Liver (tissue), 3 donors: Measurements from ENCODE around the gene TMF1.

Source experiments
- EGR1 ChIP-seq, 2 donors: IDR thresholded peaks; 2 replicates each; pipeline ENCODE4 v1.6.1; 2016 to 2018; ENCODE audit warnings: antibody characterized with exemption in 2 of 2, low read depth in 2 of 2
- GABPA ChIP-seq, 2 donors: IDR thresholded peaks in 1 of 2; conservative IDR thresholded peaks in 1 of 2; 2 replicates each; pipeline ENCODE4 v1.6.1; 2016; ENCODE audit warnings: antibody characterized with exemption in 2 of 2, mild to moderate bottlenecking in 1 of 2, moderate library complexity in 1 of 2
- HNF4A ChIP-seq, 2 donors: conservative IDR thresholded peaks; 2 replicates each; pipeline ENCODE4 v1.6.1; 2016; ENCODE audit warnings: antibody characterized with exemption in 2 of 2, mild to moderate bottlenecking in 2 of 2
- JUND ChIP-seq, 2 donors: IDR thresholded peaks; 2 replicates each; pipeline ENCODE4 v1.6.1; 2016; ENCODE audit warnings: antibody characterized with exemption in 2 of 2
- RAD21 ChIP-seq, 2 donors: IDR thresholded peaks; 2 replicates each; pipeline ENCODE4 v1.6.1; 2016; ENCODE audit warnings: antibody characterized with exemption in 2 of 2, mild to moderate bottlenecking in 2 of 2
- TAF1 ChIP-seq: conservative IDR thresholded peaks from 2 replicates; pipeline ENCODE4 v1.6.1; 2016; ENCODE audit warnings: antibody characterized with exemption, mild to moderate bottlenecking
- YY1 ChIP-seq: IDR thresholded peaks from 2 replicates; pipeline ENCODE4 v1.6.1; 2016; ENCODE audit warnings: antibody characterized with exemption, mild to moderate bottlenecking
- TF ChIP-seq, protein P1 (sequence below): fragments of 150-350 bp; IDR thresholded peaks from 2 replicates; pipeline ENCODE4 v1.5.1; 2017; ENCODE audit warnings: improper control_type of control experiment, low read depth, low read length; ENCODE audit not compliant: missing input control
- TF ChIP-seq, protein P2 (sequence below): IDR thresholded peaks from 2 replicates; pipeline ENCODE4 v1.6.1; 2016; ENCODE audit warnings: antibody characterized with exemption, mild to moderate bottlenecking
- TF ChIP-seq, protein P3 (sequence below): IDR thresholded peaks from 2 replicates; pipeline ENCODE4 v1.6.1; 2016; ENCODE audit warnings: antibody characterized with exemption
- TF ChIP-seq, protein P4 (sequence below): IDR thresholded peaks from 2 replicates; pipeline ENCODE4 v1.6.1; 2016; ENCODE audit warnings: antibody characterized with exemption
- donor health status: healthy.
- donor health status: healthy.

DNA sequence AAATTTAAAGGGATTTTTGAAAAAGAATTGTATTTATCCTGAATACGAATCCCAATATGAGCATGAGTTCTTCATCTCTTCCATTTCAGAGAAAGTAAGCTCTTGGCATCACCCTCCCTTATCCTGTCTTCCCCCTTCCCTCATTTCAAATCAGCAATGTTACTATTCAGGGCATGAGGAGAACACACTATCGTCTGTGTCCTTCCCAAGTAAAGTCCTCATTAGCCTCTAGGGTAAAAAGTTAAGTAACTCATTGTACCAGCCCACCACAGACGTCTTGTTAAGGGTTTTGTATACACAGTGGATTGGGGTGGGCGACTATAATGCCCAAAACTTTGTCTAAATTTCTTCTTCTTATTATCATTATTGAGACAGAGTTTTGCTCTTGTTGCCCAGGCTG is 47.4 kb upstream of the TMF1 start:
- TF ChIP-seq TAF1 (no peak), EGR1 (IDR thresholded peaks at IDR 0.05; ENCODE audit: low read depth in 2 of 2) (no peak), GABPA (IDR thresholded peaks at IDR 0.05 in 1 of 2, conservative IDR thresholded peaks at IDR 0.05 in 1 of 2) (no peak), JUND (IDR thresholded peaks at IDR 0.05) (no peak), RAD21 (IDR thresholded peaks at IDR 0.05) (no peak), YY1 (no peak), HNF4A (conservative IDR thresholded peaks at IDR 0.05) (no peak)
- TF ChIP-seq, protein P1, sequence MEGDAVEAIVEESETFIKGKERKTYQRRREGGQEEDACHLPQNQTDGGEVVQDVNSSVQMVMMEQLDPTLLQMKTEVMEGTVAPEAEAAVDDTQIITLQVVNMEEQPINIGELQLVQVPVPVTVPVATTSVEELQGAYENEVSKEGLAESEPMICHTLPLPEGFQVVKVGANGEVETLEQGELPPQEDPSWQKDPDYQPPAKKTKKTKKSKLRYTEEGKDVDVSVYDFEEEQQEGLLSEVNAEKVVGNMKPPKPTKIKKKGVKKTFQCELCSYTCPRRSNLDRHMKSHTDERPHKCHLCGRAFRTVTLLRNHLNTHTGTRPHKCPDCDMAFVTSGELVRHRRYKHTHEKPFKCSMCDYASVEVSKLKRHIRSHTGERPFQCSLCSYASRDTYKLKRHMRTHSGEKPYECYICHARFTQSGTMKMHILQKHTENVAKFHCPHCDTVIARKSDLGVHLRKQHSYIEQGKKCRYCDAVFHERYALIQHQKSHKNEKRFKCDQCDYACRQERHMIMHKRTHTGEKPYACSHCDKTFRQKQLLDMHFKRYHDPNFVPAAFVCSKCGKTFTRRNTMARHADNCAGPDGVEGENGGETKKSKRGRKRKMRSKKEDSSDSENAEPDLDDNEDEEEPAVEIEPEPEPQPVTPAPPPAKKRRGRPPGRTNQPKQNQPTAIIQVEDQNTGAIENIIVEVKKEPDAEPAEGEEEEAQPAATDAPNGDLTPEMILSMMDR: no peak
- TF ChIP-seq, protein P2, sequence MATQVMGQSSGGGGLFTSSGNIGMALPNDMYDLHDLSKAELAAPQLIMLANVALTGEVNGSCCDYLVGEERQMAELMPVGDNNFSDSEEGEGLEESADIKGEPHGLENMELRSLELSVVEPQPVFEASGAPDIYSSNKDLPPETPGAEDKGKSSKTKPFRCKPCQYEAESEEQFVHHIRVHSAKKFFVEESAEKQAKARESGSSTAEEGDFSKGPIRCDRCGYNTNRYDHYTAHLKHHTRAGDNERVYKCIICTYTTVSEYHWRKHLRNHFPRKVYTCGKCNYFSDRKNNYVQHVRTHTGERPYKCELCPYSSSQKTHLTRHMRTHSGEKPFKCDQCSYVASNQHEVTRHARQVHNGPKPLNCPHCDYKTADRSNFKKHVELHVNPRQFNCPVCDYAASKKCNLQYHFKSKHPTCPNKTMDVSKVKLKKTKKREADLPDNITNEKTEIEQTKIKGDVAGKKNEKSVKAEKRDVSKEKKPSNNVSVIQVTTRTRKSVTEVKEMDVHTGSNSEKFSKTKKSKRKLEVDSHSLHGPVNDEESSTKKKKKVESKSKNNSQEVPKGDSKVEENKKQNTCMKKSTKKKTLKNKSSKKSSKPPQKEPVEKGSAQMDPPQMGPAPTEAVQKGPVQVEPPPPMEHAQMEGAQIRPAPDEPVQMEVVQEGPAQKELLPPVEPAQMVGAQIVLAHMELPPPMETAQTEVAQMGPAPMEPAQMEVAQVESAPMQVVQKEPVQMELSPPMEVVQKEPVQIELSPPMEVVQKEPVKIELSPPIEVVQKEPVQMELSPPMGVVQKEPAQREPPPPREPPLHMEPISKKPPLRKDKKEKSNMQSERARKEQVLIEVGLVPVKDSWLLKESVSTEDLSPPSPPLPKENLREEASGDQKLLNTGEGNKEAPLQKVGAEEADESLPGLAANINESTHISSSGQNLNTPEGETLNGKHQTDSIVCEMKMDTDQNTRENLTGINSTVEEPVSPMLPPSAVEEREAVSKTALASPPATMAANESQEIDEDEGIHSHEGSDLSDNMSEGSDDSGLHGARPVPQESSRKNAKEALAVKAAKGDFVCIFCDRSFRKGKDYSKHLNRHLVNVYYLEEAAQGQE: no peak
- TF ChIP-seq, protein P3, sequence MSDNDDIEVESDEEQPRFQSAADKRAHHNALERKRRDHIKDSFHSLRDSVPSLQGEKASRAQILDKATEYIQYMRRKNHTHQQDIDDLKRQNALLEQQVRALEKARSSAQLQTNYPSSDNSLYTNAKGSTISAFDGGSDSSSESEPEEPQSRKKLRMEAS: no peak
- TF ChIP-seq, protein P4, sequence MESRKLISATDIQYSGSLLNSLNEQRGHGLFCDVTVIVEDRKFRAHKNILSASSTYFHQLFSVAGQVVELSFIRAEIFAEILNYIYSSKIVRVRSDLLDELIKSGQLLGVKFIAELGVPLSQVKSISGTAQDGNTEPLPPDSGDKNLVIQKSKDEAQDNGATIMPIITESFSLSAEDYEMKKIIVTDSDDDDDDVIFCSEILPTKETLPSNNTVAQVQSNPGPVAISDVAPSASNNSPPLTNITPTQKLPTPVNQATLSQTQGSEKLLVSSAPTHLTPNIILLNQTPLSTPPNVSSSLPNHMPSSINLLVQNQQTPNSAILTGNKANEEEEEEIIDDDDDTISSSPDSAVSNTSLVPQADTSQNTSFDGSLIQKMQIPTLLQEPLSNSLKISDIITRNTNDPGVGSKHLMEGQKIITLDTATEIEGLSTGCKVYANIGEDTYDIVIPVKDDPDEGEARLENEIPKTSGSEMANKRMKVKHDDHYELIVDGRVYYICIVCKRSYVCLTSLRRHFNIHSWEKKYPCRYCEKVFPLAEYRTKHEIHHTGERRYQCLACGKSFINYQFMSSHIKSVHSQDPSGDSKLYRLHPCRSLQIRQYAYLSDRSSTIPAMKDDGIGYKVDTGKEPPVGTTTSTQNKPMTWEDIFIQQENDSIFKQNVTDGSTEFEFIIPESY: no peak
